Left hindlimb (tissue), 1 donor: ENCODE measurements around the gene PCSK6.

ENCODE experiments used
- DNase-seq: peaks from one replicate; pipeline ENCODE4 v3.0.0-alpha.2; 2018

Gene PCSK6

GRCh38 chr15:101266787-101267186, 222.7 kb downstream of the PCSK6 start:
- DNase-seq: no peak

GRCh38 chr15:101266034-101266433, 223.5 kb downstream of the PCSK6 start:
- DNase-seq: peak; percentile 60

- no peak for DNase-seq
Observed at GRCh38 chr15:101264911-101265641, 224.4 kb downstream of the PCSK6 start.

GRCh38 chr15:101264011-101264410, 225.5 kb downstream of the PCSK6 start:
- no peak for DNase-seq

GRCh38 chr15:101262551-101262950, 227.0 kb downstream of the PCSK6 start:
- no peak for DNase-seq

GRCh38 chr15:101258238-101259144, 231.0 kb downstream of the PCSK6 start:
- DNase-seq: peak; percentile 66

GRCh38 chr15:101256757-101257156, 232.8 kb downstream of the PCSK6 start:
- DNase-seq: no peak

GRCh38 chr15:101255615-101256241, 233.8 kb downstream of the PCSK6 start:
- DNase-seq: peak; percentile 71

- DNase-seq: no peak
Observed at GRCh38 chr15:101255051-101255395, 234.5 kb downstream of the PCSK6 start.

- DNase-seq: no peak
Observed at GRCh38 chr15:101254157-101255050, 235.1 kb downstream of the PCSK6 start.
